HepG2 (cell line): ENCODE data around the gene ATP6V1C2.
A peak's percentile ranks its signal among the peaks of the same experiment; 100 is the strongest.

ENCODE experiments used
- GTF2F1 ChIP-seq: fragments of 150-350 bp; IDR thresholded peaks from 2 replicates; pipeline ENCODE4 v1.6.1; 2014; ENCODE audit warnings: low read length
- JUNB ChIP-seq: sonication (generic); formaldehyde crosslinking; IDR thresholded peaks from 2 replicates; pipeline ENCODE4 v1.8.0; 2022; ENCODE audit warnings: missing genetic modification reagents, mild to moderate bottlenecking, borderline replicate concordance
- NFYB ChIP-seq: sonication (generic); formaldehyde crosslinking; IDR thresholded peaks from 2 replicates; pipeline ENCODE4 v1.4.0; 2020; ENCODE audit warnings: missing genetic modification reagents
- POLR2A ChIP-seq, 2 experiments: IDR thresholded peaks; 2 replicates each; pipeline ENCODE4 v1.6.1; 2011; ENCODE audit warnings: low read depth in 2 of 2, low read length in 2 of 2, mild to moderate bottlenecking in 1 of 2, moderate library complexity in 1 of 2; ENCODE audit not compliant: insufficient read depth in 1 of 2
- RAD21 ChIP-seq: fragments of 450-650 bp; formaldehyde crosslinking; IDR thresholded peaks from 2 replicates; pipeline ENCODE4 v1.5.0; 2020; ENCODE audit warnings: mild to moderate bottlenecking
- REST ChIP-seq, 2 experiments: IDR thresholded peaks; 2 replicates each; pipeline ENCODE4 v1.6.1; 2011 to 2012; ENCODE audit warnings: low read length in 2 of 2, borderline replicate concordance in 1 of 2, low read depth in 1 of 2, mild to moderate bottlenecking in 1 of 2, moderate library complexity in 1 of 2
- ZFP36 ChIP-seq: fragments of 150-350 bp; IDR thresholded peaks from 2 replicates; pipeline ENCODE4 v1.6.1; 2018; ENCODE audit warnings: borderline replicate concordance, low read length, low read depth; ENCODE audit not compliant: partially characterized antibody
- ZNF552 ChIP-seq: sonication (generic); formaldehyde crosslinking; IDR thresholded peaks from 2 replicates; pipeline ENCODE4 v1.9.0; 2022; ENCODE audit warnings: missing genetic modification reagents, mild to moderate bottlenecking, borderline replicate concordance
- ZNF598 ChIP-seq: sonication (generic); formaldehyde crosslinking; IDR thresholded peaks from 2 replicates; pipeline ENCODE4 v1.5.1; 2020; ENCODE audit warnings: mild to moderate bottlenecking, missing genetic modification reagents, borderline replicate concordance
- TF ChIP-seq, protein P1 (sequence below): sonication (generic); formaldehyde crosslinking; IDR thresholded peaks from one replicate; pipeline ENCODE4 v1.5.1; 2020; ENCODE audit warnings: mild to moderate bottlenecking, missing genetic modification reagents; ENCODE audit errors: not compliant biosample characterization
- TF ChIP-seq, protein P2 (sequence below): sonication (generic); formaldehyde crosslinking; IDR thresholded peaks from 2 replicates; pipeline ENCODE4 v1.4.0; 2020; ENCODE audit warnings: missing genetic modification reagents
- TF ChIP-seq, protein P3 (sequence below): sonication (generic); formaldehyde crosslinking; IDR thresholded peaks from 2 replicates; pipeline ENCODE4 v1.5.0; 2020; ENCODE audit warnings: mild to moderate bottlenecking, missing genetic modification reagents, moderate library complexity

DNA sequence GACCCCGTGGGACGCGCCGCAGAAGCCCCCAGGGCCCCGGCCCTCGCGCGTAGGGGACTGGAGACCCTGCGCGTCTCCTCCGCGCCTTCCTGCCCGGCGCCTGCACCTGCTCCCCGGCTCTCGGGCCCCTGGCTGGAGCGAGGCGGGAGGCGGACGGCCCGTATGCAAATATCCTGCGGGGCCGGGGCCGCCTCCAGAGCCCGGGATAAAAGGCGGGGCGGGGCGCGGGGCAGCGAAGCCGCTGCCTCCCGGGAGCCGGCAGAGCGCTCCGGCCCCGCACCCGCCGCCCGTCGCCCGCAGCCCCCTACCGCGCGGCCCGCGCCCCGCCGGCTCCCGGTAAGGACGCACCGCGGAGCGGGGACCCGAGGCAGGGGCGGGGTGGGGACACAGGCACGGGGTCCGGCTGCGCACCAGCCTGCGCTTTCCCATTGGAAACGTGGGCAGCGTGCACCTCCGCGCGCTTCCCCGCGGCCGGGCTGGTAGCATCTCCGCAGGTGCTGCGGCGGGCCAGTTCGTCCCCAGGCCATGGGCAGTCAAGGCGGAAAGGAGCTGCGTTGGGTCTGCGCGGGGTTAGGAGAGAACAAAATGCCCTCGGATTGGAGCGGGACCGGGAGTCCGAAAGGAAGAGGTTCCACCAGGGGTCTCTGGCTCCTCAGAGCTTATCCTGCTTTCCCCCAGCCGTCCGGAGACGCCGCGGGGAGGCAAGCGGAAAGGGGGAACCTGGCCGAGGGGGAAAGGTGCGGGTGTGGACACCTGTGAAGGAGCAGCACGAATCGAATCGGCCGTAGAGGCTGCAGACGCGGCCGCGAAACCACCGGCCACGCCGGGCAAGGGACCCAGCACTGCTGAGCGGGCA, at the start of gene ATP6V1C2:
- TF ChIP-seq GTF2F1, result no peak
- TF ChIP-seq ZNF552 (CRISPR knock-in tag), result no peak
- TF ChIP-seq JUNB (CRISPR knock-in tag), result no peak
- TF ChIP-seq RAD21 (CRISPR knock-in tag), result no peak
- TF ChIP-seq, protein P1, sequence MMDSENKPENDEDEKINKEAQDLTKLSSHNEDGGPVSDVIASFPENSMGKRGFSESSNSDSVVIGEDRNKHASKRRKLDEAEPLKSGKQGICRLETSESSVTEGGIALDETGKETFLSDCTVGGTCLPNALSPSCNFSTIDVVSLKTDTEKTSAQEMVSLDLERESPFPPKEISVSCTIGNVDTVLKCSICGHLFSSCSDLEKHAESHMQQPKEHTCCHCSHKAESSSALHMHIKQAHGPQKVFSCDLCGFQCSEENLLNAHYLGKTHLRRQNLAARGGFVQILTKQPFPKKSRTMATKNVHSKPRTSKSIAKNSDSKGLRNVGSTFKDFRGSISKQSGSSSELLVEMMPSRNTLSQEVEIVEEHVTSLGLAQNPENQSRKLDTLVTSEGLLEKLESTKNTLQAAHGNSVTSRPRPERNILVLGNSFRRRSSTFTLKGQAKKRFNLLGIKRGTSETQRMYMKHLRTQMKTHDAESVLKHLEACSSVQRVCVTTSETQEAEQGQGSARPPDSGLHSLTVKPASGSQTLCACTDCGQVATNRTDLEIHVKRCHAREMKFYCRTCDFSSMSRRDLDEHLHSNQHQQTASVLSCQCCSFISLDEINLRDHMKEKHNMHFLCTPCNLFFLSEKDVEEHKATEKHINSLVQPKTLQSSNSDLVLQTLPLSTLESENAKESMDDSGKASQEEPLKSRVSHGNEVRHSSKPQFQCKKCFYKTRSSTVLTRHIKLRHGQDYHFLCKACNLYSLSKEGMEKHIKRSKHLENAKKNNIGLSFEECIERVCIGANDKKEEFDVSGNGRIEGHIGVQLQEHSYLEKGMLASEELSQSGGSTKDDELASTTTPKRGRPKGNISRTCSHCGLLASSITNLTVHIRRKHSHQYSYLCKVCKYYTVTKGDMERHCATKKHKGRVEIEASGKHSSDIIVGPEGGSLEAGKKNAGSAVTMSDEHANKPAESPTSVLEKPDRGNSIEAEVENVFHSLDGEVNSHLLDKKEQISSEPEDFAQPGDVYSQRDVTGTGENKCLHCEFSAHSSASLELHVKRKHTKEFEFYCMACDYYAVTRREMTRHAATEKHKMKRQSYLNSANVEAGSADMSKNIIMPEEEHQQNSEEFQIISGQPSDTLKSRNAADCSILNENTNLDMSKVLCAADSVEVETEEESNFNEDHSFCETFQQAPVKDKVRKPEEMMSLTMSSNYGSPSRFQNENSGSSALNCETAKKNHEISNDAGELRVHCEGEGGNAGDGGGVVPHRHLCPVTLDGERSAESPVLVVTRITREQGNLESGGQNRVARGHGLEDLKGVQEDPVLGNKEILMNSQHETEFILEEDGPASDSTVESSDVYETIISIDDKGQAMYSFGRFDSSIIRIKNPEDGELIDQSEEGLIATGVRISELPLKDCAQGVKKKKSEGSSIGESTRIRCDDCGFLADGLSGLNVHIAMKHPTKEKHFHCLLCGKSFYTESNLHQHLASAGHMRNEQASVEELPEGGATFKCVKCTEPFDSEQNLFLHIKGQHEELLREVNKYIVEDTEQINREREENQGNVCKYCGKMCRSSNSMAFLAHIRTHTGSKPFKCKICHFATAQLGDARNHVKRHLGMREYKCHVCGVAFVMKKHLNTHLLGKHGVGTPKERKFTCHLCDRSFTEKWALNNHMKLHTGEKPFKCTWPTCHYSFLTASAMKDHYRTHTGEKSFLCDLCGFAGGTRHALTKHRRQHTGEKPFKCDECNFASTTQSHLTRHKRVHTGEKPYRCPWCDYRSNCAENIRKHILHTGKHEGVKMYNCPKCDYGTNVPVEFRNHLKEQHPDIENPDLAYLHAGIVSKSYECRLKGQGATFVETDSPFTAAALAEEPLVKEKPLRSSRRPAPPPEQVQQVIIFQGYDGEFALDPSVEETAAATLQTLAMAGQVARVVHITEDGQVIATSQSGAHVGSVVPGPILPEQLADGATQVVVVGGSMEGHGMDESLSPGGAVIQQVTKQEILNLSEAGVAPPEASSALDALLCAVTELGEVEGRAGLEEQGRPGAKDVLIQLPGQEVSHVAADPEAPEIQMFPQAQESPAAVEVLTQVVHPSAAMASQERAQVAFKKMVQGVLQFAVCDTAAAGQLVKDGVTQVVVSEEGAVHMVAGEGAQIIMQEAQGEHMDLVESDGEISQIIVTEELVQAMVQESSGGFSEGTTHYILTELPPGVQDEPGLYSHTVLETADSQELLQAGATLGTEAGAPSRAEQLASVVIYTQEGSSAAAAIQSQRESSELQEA, result no peak
- TF ChIP-seq, protein P2, sequence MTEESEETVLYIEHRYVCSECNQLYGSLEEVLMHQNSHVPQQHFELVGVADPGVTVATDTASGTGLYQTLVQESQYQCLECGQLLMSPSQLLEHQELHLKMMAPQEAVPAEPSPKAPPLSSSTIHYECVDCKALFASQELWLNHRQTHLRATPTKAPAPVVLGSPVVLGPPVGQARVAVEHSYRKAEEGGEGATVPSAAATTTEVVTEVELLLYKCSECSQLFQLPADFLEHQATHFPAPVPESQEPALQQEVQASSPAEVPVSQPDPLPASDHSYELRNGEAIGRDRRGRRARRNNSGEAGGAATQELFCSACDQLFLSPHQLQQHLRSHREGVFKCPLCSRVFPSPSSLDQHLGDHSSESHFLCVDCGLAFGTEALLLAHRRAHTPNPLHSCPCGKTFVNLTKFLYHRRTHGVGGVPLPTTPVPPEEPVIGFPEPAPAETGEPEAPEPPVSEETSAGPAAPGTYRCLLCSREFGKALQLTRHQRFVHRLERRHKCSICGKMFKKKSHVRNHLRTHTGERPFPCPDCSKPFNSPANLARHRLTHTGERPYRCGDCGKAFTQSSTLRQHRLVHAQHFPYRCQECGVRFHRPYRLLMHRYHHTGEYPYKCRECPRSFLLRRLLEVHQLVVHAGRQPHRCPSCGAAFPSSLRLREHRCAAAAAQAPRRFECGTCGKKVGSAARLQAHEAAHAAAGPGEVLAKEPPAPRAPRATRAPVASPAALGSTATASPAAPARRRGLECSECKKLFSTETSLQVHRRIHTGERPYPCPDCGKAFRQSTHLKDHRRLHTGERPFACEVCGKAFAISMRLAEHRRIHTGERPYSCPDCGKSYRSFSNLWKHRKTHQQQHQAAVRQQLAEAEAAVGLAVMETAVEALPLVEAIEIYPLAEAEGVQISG, result no peak
- TF ChIP-seq ZFP36, result no peak
- no peak for TF ChIP-seq REST (IDR thresholded peaks at IDR 0.05; ENCODE audit: borderline replicate concordance in 1 of 2, low read depth in 1 of 2, low read length in 2 of 2)
- TF ChIP-seq NFYB, result no peak
- no peak for TF ChIP-seq POLR2A (IDR thresholded peaks at IDR 0.05; ENCODE audit: insufficient read depth in 1 of 2, low read depth in 2 of 2, low read length in 2 of 2)
- TF ChIP-seq, protein P3, sequence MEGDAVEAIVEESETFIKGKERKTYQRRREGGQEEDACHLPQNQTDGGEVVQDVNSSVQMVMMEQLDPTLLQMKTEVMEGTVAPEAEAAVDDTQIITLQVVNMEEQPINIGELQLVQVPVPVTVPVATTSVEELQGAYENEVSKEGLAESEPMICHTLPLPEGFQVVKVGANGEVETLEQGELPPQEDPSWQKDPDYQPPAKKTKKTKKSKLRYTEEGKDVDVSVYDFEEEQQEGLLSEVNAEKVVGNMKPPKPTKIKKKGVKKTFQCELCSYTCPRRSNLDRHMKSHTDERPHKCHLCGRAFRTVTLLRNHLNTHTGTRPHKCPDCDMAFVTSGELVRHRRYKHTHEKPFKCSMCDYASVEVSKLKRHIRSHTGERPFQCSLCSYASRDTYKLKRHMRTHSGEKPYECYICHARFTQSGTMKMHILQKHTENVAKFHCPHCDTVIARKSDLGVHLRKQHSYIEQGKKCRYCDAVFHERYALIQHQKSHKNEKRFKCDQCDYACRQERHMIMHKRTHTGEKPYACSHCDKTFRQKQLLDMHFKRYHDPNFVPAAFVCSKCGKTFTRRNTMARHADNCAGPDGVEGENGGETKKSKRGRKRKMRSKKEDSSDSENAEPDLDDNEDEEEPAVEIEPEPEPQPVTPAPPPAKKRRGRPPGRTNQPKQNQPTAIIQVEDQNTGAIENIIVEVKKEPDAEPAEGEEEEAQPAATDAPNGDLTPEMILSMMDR (CRISPR knock-in tag), result 0 out of 2 replicates have a peak, but pooled peaks have one; percentile 15
- no peak for TF ChIP-seq ZNF598 (CRISPR knock-in tag)
